SU-DHL-6 (cell line): ENCODE data around the gene FAM156A.
"Not testable (repeated sequence)": the region's sequence is repeated elsewhere in the genome, so short reads cannot be mapped to it uniquely, and the experiment has no call there.

Experiments
- EZH2phosphoT487 ChIP-seq: fragments of 200-600 bp; sonication (generic), shearing (Covaris generic); conservative IDR thresholded peaks from 2 replicates; pipeline ENCODE4 v1.6.1; 2018; ENCODE audit warnings: mild to moderate bottlenecking, antibody characterized with exemption, low read length, moderate library complexity, mixed read lengths
- TF ChIP-seq, protein P1 (sequence below): fragments of 200-600 bp; sonication (generic); IDR thresholded peaks from one replicate; pipeline ENCODE4 v1.5.1; 2017; ENCODE audit warnings: antibody characterized with exemption, mild to moderate bottlenecking, low read length, moderate library complexity; ENCODE audit not compliant: insufficient read depth, poor library complexity, severe bottlenecking

DNA sequence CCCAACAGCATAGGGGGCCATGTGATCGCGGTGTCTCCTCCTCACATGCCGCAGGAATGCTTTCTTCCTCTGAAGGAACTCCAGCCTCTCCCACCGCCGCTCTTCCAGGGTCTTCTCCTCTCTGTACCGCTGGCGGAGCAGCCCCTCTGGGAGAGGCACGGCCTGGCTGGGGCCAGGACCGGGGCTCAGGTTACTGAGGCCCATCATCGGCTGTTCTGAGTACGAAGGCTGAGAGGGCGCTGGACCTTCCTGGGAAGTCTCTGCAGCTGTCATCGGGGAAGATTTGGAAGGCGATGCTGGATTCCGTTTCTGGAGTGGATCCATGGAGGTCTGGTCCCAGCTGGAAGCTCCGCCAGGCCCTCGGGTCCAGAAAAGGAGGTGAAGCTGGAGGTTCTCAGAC lies 10.1 kb downstream of the FAM156A start:
- TF ChIP-seq, protein P1, sequence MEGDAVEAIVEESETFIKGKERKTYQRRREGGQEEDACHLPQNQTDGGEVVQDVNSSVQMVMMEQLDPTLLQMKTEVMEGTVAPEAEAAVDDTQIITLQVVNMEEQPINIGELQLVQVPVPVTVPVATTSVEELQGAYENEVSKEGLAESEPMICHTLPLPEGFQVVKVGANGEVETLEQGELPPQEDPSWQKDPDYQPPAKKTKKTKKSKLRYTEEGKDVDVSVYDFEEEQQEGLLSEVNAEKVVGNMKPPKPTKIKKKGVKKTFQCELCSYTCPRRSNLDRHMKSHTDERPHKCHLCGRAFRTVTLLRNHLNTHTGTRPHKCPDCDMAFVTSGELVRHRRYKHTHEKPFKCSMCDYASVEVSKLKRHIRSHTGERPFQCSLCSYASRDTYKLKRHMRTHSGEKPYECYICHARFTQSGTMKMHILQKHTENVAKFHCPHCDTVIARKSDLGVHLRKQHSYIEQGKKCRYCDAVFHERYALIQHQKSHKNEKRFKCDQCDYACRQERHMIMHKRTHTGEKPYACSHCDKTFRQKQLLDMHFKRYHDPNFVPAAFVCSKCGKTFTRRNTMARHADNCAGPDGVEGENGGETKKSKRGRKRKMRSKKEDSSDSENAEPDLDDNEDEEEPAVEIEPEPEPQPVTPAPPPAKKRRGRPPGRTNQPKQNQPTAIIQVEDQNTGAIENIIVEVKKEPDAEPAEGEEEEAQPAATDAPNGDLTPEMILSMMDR: not testable (repeated sequence)
- not testable (repeated sequence) for TF ChIP-seq EZH2phosphoT487
